CD14-positive monocyte (primary cell): Measurements from ENCODE around the gene PSORS1C2. TPM values are rescaled to one million over a fixed set of nuclear protein-coding genes. Genes with fewer than 3 reads are reported as not detected.

Experiments
- DNase-seq, 3 donors: peaks; one replicate each; pipeline ENCODE4 v3.0.0-alpha.2; 2011 to 2022
- H2AFZ ChIP-seq: 2 replicates; pipeline ENCODE4 v1.6.0; 2012; ENCODE audit warnings: mild to moderate bottlenecking, low read depth, low read length, inconsistent platforms; ENCODE audit not compliant: insufficient read depth, poor library complexity, severe bottlenecking
- H3K27ac ChIP-seq, 2 donors: 1 replicate in 1 of 2; 2 replicates in 1 of 2; pipeline ENCODE4 v1.5.1; 2012 to 2013; ENCODE audit warnings: low read length in 2 of 2, control low read depth in 1 of 2, inconsistent platforms in 1 of 2, low read depth in 1 of 2, mild to moderate bottlenecking in 1 of 2
- H3K27me3 ChIP-seq, 2 donors: one replicate each; pipeline versions ENCODE4 v1.6.0 to v1.6.1; 2011 to 2013; ENCODE audit warnings: low read length in 2 of 2; ENCODE audit not compliant: control insufficient read depth in 2 of 2, insufficient read depth in 2 of 2
- H3K36me3 ChIP-seq, 2 donors: replicated peaks in 1 of 2; 1 replicate in 1 of 2; 2 replicates in 1 of 2; pipeline versions ENCODE4 v1.5.1 to v1.6.1; 2012 to 2013; ENCODE audit warnings: low read length in 2 of 2, control low read depth in 1 of 2, inconsistent platforms in 1 of 2, mild to moderate bottlenecking in 1 of 2; ENCODE audit not compliant: insufficient read depth in 2 of 2, control insufficient read depth in 1 of 2
- H3K4me1 ChIP-seq, 2 donors: 1 replicate in 1 of 2; 2 replicates in 1 of 2; pipeline versions ENCODE4 v1.5.1 to v1.6.1; 2012 to 2013; ENCODE audit warnings: low read length in 2 of 2, control low read depth in 1 of 2, inconsistent platforms in 1 of 2, mild to moderate bottlenecking in 1 of 2, moderate library complexity in 1 of 2; ENCODE audit not compliant: insufficient read depth in 2 of 2, control insufficient read depth in 1 of 2
- H3K4me2 ChIP-seq: replicated peaks from 2 replicates; pipeline ENCODE3; 2012; ENCODE audit warnings: low read length, moderate library complexity, mild to moderate bottlenecking; ENCODE audit not compliant: poor library complexity, severe bottlenecking; ENCODE audit errors: extremely low read depth
- H3K4me3 ChIP-seq, 3 experiments: fragments of 200-600 bp in 1 of 3; sonication (generic) in 1 of 3; replicated peaks in 1 of 3; 1 replicate in 2 of 3; 2 replicates in 1 of 3; pipeline ENCODE4 v1.5.1; 2011 to 2013; ENCODE audit warnings: low read length in 3 of 3, mild to moderate bottlenecking in 3 of 3, control low read depth in 2 of 3, low read depth in 2 of 3, inconsistent platforms in 1 of 3, moderate library complexity in 1 of 3
- H3K79me2 ChIP-seq: 2 replicates; pipeline ENCODE4 v1.6.0; 2012; ENCODE audit warnings: mild to moderate bottlenecking, control low read depth, inconsistent platforms, low read length, moderate library complexity; ENCODE audit not compliant: insufficient read depth
- H3K9ac ChIP-seq: 2 replicates; pipeline ENCODE4 v1.6.0; 2017; ENCODE audit warnings: low read length, mild to moderate bottlenecking; ENCODE audit not compliant: insufficient read depth, poor library complexity, severe bottlenecking
- H3K9me3 ChIP-seq, 2 donors: replicated peaks in 1 of 2; 1 replicate in 1 of 2; 2 replicates in 1 of 2; pipeline versions ENCODE4 v1.5.1 to v1.6.1; 2012 to 2013; ENCODE audit warnings: low read length in 2 of 2, control low read depth in 1 of 2; ENCODE audit not compliant: control insufficient read depth in 1 of 2, insufficient read depth in 1 of 2
- H4K20me1 ChIP-seq: 2 replicates; pipeline ENCODE4 v1.6.0; 2012; ENCODE audit warnings: mild to moderate bottlenecking, low read length, control low read depth, moderate library complexity; ENCODE audit not compliant: insufficient read depth
- H3K27ac Mint-ChIP-seq, 7 donors: one replicate each; pipeline ENCODE4 v1.8.0; 2020; ENCODE audit warnings: mild to moderate bottlenecking in 7 of 7, mixed read lengths in 7 of 7, moderate library complexity in 6 of 7, inconsistent platforms in 2 of 7
- H3K27me3 Mint-ChIP-seq, 3 donors: one replicate each; pipeline ENCODE4 v1.8.0; 2021 to 2022; ENCODE audit warnings: low read depth in 3 of 3, mild to moderate bottlenecking in 3 of 3, mixed read lengths in 3 of 3, moderate library complexity in 3 of 3, inconsistent platforms in 1 of 3
- H3K36me3 Mint-ChIP-seq, 2 donors: one replicate each; pipeline ENCODE4 v1.8.0; 2020; ENCODE audit warnings: mixed read lengths in 2 of 2, inconsistent platforms in 1 of 2, mild to moderate bottlenecking in 1 of 2
- H3K4me1 Mint-ChIP-seq: one replicate; pipeline ENCODE4 v1.8.0; 2020; ENCODE audit warnings: mild to moderate bottlenecking, mixed read lengths
- H3K4me3 Mint-ChIP-seq, 2 donors: one replicate each; pipeline ENCODE4 v1.8.0; 2020; ENCODE audit warnings: mild to moderate bottlenecking in 2 of 2, mixed read lengths in 2 of 2, moderate library complexity in 1 of 2
- H3K9me3 Mint-ChIP-seq, 7 donors: one replicate each; pipeline ENCODE4 v1.8.0; 2020 to 2022; ENCODE audit warnings: mixed read lengths in 7 of 7, mild to moderate bottlenecking in 6 of 7, moderate library complexity in 6 of 7, inconsistent platforms in 2 of 7
- WGBS: methylation state at CpG from one replicate; pipeline ENCODE4 v1.1.5; 2013; ENCODE audit warnings: missing lambda C conversion rate; ENCODE audit not compliant: insufficient coverage; 5-methylcytosine and 5-hydroxymethylcytosine counted together
- intact Hi-C, 2 donors: fragments of 100-400 bp; cut with micrococcal nuclease; formaldehyde crosslinking; loops; one replicate each; pipeline versions ENCODE4 v1.15.0 to v1.15.1; 2023
- polyA plus RNA-seq, 3 donors: library from polyadenylated mRNA; depleted of rRNA in 1 of 3; unstranded in 2 of 3; stranded (reverse) in 1 of 3; fragments of 300-500 nt in 2 of 3; fragments of >200 nt in 1 of 3; fragmentation: Illumina TruSeq in 2 of 3; gene quantifications; 1 replicate in 2 of 3; 2 replicates in 1 of 3; pipeline ENCODE4 v1.2.3, GENCODE V29; 2012 to 2021
- TF ChIP-seq, protein P1 (sequence below): fragments of 200-600 bp; IDR thresholded peaks from one replicate; pipeline ENCODE4 v1.8.0; 2022; ENCODE audit warnings: antibody characterized with exemption, mild to moderate bottlenecking

Gene PSORS1C2
- polyA plus RNA-seq, 3 donors: not detected

DNA sequence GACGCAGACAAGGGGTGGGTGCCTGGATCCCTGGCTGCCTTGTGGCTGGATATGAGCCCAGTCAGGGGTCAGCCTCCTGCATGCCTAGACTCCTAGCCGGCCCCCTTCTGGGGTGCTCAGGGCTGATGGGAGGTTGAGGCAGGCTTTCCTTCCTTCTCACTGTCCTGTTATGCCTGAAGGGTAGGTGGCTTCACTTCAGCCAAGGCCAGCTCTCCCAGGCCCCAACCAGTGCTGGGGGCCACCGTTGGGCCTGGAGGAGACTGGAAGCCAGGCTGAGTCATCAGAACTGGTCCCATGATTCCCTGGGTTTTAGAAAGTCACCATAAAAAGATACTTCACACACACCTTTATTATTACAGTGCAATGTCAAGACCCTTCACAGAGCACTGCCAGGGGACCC, 34.5 kb upstream of the PSORS1C2 start:
- Mint-ChIP-seq H3K27ac (no peak overlapping the region), H3K4me1 (no peaks in the 10 kb centered on the region), H3K36me3 (no peaks in the 10 kb centered on the region), H3K27me3 (no peaks in the 10 kb centered on the region), H3K4me3 (no peak overlapping the region), H3K9me3 (no peaks in the 10 kb centered on the region)
- Histone ChIP-seq H3K4me1 (no peaks in the 10 kb centered on the region), H3K9ac (no peak overlapping the region), H2AFZ (no peak overlapping the region), H4K20me1 (no peaks in the 10 kb centered on the region), H3K4me2 (no peak overlapping the region), H3K36me3 (no peaks in the 10 kb centered on the region), H3K79me2 (no peaks in the 10 kb centered on the region), H3K9me3 (no peaks in the 10 kb centered on the region), H3K4me3 (no peak overlapping the region), H3K27ac (no peak overlapping the region), H3K27me3 (no peaks in the 10 kb centered on the region)
- no peak for DNase-seq
- TF ChIP-seq, protein P1, sequence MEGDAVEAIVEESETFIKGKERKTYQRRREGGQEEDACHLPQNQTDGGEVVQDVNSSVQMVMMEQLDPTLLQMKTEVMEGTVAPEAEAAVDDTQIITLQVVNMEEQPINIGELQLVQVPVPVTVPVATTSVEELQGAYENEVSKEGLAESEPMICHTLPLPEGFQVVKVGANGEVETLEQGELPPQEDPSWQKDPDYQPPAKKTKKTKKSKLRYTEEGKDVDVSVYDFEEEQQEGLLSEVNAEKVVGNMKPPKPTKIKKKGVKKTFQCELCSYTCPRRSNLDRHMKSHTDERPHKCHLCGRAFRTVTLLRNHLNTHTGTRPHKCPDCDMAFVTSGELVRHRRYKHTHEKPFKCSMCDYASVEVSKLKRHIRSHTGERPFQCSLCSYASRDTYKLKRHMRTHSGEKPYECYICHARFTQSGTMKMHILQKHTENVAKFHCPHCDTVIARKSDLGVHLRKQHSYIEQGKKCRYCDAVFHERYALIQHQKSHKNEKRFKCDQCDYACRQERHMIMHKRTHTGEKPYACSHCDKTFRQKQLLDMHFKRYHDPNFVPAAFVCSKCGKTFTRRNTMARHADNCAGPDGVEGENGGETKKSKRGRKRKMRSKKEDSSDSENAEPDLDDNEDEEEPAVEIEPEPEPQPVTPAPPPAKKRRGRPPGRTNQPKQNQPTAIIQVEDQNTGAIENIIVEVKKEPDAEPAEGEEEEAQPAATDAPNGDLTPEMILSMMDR: no peak
- intact Hi-C loops: no loop called here
- 100% methylated on average over 2 of the region's 3 CpGs for WGBS

DNA sequence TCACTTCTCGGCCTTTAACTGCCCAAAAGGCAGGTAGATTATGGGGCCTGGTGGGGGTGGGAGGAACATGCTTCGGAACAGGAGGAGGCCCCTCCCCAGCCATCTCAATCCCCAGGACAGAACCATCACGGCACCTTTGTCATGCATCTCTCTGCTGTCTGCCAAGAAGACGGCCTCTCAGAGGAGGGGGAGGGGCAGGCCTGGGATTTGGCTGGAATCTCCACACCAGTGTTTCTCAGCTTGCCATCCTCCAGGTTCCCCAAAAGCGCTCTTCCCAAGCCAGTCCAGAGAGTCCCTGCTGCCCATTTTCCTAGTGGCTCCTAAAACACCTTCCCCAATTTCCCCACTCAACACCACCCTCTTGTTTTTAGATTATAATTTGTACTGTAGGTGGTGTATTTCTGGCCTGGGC, 34.1 kb upstream of the PSORS1C2 start:
- H2AFZ ChIP-seq: no peak overlapping the region
- WGBS: no CpG with 5 or more reads among the region's 5 CpGs
- intact Hi-C loops: no loop called here

More for the DNA sequence above, 34.1 kb upstream of the PSORS1C2 start:
- DNase-seq: no peak
- Mint-ChIP-seq H3K27ac (no peak overlapping the region), H3K27me3 (no peaks in the 10 kb centered on the region), H3K4me1 (no peaks in the 10 kb centered on the region), H3K4me3 (no peak overlapping the region), H3K36me3 (no peaks in the 10 kb centered on the region), H3K9me3 (no peaks in the 10 kb centered on the region)
- Histone ChIP-seq H3K4me2 (no peak overlapping the region), H3K79me2 (no peaks in the 10 kb centered on the region), H3K27me3 (no peaks in the 10 kb centered on the region), H3K9ac (no peak overlapping the region), H3K4me1 (no peaks in the 10 kb centered on the region), H3K9me3 (no peaks in the 10 kb centered on the region), H3K36me3 (no peaks in the 10 kb centered on the region), H3K27ac (no peak overlapping the region), H4K20me1 (no peaks in the 10 kb centered on the region), H3K4me3 (no peak overlapping the region)
- TF ChIP-seq, protein P1: no peak
